Measurements from ENCODE around the gene SLC39A11.
"Not testable (repeated sequence)": the region's sequence is repeated elsewhere in the genome, so short reads cannot be mapped to it uniquely, and the experiment has no call there.

The SLC39A11 gene

DNA sequence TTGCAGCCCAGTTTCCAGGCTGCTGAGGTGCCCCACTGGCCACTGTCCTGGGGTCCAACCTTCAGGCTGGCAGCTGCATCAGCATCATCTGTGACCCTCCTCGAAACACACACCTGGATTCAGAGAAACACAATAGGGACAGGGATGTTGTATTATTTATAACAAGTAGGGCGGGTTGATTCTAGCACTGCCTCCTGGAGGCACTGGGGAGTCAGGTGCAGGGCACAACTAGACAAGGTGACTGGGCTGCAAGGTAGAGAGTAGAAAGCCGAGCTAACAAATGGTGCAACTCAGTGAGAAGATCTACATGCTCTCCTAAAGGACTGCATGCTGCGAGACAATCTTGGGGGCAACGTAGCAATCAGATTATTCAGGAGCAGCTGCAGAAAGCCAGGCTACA, 317.3 kb downstream of the SLC39A11 start:
- DNase-seq: no peak

DNA sequence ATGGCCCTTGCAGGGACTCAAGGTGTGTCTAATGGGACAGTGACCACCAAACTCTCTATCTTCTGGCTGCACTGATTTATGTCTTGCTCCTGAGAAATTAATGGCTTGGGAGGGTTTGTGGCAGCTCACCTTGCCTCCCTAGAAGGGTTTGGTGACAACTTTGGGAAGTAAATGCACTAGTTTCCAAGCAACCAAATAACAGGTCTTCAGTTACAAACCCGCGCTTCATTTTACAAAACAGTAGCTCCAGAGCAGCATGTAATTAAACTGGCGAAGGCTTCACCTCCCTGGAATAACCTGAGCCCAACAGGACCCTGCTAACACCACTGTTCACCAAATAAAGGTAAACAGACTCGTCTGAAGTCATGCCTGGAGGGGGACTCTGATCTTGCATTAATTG, 318.3 kb downstream of the SLC39A11 start:
- no peak for DNase-seq

DNA sequence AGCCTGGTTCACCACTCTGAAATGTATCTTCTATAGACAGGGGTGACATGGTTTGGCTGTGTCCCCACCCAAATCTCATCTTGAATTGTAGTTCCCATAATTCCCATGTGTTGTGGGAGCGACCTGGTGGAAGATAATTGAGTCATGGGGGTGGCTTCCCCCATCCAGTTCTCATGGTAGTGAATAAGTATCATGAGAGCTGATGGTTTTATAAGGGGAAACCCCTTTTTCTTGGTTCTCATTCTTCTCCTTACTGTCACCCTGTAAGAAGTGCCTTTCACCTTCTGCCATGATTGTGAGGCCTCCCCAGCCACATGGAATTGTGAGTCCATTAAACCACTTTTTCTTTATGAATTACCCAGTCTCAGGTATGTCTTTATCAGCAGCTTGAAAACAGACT, 319.3 kb downstream of the SLC39A11 start:
- DNase-seq: not testable (repeated sequence)

GRCh38 chr17:72772331-72772821, 320.1 kb downstream of the SLC39A11 start:
- no peak for DNase-seq

- no peak for DNase-seq
Observed at GRCh38 chr17:72771734-72772133, 320.8 kb downstream of the SLC39A11 start.

DNA sequence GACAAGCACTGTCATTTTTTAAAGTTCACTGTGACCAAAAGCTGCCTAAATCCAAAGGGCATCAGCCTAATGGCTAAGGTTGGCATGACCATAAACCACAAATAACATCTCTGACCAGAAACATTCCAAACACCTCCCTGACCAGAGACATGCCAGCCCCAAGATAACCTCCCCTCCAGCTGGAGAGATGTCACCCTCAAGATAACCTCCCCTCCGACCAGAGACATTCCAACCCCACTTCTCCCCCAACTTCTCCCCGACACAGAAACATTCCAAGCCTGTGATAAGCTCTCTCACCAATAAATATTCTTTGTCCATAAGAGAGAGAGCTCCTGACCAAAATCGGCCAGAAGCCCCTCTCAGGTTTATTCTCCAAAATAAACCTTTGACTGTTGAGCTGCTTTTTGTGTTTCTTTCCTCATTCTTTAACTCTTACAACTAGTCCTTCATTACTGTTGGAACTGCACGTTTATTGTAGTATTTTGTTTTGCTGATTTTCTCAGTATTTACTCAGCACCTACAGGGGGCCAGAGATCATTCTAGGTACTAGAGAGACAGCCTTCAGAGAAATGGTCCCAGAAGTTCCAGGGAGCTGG, 325.6 kb downstream of the SLC39A11 start:
- peak; percentile 13 for DNase-seq

- no peak for DNase-seq
Observed at GRCh38 chr17:72765368-72766153, 326.9 kb downstream of the SLC39A11 start.

DNA sequence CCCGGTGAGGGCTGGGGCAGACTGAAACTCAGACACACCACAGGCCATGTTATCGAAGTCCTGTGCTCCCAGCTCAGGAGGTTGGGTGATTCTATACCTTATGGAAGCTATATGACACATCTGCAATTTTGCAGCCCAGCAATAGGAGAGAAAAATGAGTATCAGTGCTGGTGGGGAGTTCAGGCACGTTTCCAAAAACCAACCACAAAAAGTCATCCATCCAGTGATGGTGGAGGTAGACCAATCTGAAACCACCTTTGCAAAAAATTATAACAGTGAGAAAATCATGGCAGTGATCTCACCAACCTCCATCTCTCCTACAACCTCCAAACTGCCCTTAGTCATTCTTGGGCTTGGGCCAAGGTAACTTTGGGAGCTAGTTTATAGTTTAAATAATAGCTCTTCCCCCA, 327.9 kb downstream of the SLC39A11 start:
- peak; percentile 43 for DNase-seq

DNA sequence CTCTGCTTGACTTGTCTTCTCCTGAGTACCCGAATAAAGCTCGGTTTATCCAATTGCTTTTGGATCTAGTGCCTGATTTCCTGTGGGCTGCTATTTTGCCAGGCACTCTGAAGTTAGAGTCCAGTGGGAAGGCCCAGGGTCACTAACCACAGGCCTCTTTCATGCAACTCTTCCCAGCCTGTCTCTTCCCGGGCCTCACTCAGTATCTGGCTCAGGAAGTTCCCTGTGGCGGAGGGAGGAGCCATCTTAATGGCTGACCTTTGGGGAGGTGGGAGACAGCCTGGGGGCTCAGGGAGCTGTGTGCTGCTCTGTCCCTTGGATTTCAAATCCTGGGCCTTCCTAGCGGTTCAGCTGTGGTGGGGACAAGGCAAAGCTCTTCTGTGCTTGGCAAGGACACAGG, 328.5 kb downstream of the SLC39A11 start:
- no peak for DNase-seq

DNA sequence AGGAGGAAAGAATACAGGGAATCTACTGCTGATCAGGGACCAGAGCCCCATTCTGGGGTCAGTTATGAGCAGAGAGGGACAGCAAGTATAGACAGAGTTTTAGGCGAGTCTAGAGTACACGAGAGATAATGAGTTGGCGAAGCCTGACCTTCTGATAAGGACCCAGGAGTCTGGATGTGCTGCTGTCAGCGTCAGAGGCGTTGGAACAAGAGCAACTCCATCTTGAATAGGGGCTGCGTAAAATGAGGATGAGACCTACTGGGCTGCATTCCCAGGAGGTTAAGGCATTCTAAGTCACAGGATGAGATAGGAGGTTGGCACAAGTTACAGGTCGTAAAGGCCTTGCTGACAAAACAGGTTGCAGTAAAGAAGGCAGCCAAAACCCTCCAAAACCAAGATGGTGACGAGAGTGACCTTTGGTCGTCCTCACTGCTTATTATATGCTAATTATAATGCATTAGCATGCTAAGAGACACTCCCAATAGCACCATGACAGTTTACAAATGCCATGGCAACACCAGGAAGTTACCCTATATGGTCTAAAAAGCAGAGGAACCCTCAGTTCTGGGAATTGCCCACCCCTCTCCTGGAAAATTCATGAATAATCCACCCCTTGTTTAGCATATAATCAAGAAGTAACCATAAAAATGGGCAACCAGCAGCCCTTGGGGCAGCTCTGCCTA, 330.5 kb downstream of the SLC39A11 start:
- not testable (repeated sequence) for DNase-seq

DNA sequence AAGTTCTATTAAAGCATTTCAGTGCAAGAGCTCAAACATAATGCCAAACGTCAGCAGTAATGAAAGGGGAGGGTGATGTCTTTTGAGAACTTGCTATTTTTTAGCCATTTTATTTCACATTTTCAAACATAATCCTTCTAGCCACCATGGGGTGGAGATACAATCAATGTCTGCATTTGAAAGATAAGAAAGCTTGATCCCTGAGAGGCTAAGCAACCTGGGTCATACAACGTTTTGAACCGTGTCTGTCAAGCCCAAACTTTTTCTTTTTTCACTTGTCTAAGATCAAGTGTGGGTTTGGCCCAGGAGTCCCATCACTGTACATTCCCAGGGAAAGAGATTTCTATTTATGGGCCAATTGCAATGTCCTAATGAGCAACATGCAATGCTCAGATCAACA, 331.1 kb downstream of the SLC39A11 start:
- DNase-seq: no peak

DNA sequence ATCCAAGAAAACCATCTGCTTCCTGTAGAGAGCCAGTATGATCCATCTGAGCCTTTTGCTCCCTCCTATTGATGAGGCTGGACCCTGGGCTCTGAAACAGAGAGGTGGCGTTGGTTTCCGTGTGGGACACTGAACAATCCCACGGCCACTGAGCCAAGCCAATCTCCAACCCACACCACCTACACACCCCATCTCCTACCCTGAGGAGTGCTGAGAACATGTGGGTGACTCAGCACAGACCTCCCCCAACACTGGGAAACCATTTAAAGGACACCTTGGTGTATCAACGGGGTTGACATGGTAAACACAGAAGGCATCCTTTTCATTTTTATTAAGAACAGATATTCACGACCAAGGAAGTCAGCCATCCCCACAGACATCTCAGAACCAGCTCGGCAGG, 332.1 kb downstream of the SLC39A11 start:
- DNase-seq: no peak

GRCh38 chr17:72759301-72759700, 333.2 kb downstream of the SLC39A11 start:
- no peak for DNase-seq

DNA sequence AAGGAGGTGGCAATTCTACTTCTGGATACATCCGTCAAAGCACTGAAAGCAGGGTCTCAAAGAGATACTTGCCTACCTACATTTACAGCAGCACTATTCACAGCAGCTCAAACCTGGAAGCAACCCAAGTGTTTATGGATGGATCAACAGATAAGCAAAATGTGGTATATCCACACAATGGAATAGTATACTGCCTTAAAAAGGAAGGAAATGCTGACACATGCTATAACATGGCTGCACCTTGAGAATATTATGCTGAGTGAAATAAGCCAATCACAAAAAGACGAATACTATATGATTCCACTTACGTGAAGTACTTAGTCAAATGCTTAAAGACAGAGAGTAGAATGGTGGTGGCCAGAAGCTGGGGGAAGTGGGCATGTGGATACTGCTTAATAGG, 336.2 kb downstream of the SLC39A11 start:
- no peak for DNase-seq

GRCh38 chr17:72754513-72754912, 338.0 kb downstream of the SLC39A11 start:
- peak; percentile 3 for DNase-seq

DNA sequence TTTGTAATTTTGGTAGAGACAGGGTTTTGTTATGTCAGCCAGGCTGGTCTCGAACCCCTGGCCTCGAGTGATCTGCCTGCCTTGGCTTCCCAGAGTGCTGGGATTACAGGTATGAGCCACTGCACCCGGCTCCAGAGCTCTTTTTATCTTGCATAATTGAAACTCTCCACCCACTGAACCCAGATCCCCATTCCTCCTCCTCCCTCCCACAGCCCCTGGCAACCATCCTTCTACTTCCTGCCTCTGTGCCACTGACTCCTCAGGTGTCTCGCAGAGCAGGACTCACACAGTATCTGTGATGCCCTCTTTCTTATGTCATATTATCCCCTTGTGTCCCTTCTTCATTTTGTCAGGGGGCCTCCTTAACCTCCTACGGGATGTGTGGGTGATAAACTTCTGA, 340.7 kb downstream of the SLC39A11 start:
- no peak for DNase-seq

GRCh38 chr17:72749119-72749572, 343.3 kb downstream of the SLC39A11 start:
- DNase-seq: no peak

DNA sequence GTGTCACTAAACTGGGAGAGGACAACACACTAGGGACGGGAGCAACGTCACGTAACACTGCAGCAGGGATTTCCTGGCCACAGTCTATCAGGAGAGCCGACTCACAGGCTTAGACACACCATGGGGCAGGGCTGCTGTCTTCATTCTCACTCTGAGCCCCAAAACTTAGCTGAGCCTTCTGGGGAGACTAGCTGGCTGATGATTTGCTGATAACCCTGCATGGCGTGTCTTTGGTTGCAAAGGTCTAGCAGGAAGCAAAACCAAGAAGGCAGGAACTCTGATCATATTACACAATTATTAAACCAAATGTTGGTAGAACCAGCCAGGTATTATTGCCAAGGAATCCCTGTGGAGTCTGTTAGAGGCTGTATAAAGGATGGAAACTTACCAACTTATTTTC, 345.0 kb downstream of the SLC39A11 start:
- DNase-seq: no peak

- no peak for DNase-seq
Observed at GRCh38 chr17:72745241-72745640, 347.2 kb downstream of the SLC39A11 start.

GRCh38 chr17:72743037-72743467, 349.4 kb downstream of the SLC39A11 start:
- no peak for DNase-seq

- no peak for DNase-seq
Observed at GRCh38 chr17:72737151-72737690, 355.3 kb downstream of the SLC39A11 start.

- no peak for DNase-seq
Observed at GRCh38 chr17:72735592-72735991, 356.9 kb downstream of the SLC39A11 start.

- no peak for DNase-seq
Observed at GRCh38 chr17:72735048-72735447, 357.4 kb downstream of the SLC39A11 start.

All from EL (cell line).